ENCODE results near the gene CAMSAP3. TPM values are rescaled to one million over a fixed set of nuclear protein-coding genes. Genes with fewer than 3 reads are reported as not detected.

CAMSAP3 gene
- 10 to 100 TPM; 25.0 to 28.6 (median 26.2) TPM for polyA plus RNA-seq (ENCODE audit: insufficient read length in 3 of 3)
- long read RNA-seq, donor 1, partial matches to known transcripts = 0 of 1 reads
- long read RNA-seq, donor 1, other reads (novel, unspliced or antisense) = 0 of 1 reads
- long read RNA-seq, donor 2, partial matches to known transcripts = 23 of 42 reads
- long read RNA-seq, donor 2, other reads (novel, unspliced or antisense) = 19 of 42 reads
- long read RNA-seq, donor 3, partial matches to known transcripts = 33 of 54 reads
- long read RNA-seq, donor 3, other reads (novel, unspliced or antisense) = 21 of 54 reads
- long read RNA-seq, donor 4, partial matches to known transcripts = 37 of 48 reads
- long read RNA-seq, donor 4, other reads (novel, unspliced or antisense) = 9 of 48 reads
- long read RNA-seq, donor 5 = 0 reads
- long read RNA-seq, donor 6, partial matches to known transcripts = 56 of 68 reads
- long read RNA-seq, donor 6, other reads (novel, unspliced or antisense) = 8 of 68 reads
- long read RNA-seq, donor 7, partial matches to known transcripts = 78 of 89 reads
- long read RNA-seq, donor 7, other reads (novel, unspliced or antisense) = 8 of 89 reads
- long read RNA-seq, donor 8, partial matches to known transcripts = 0 of 1 reads
- long read RNA-seq, donor 8, other reads (novel, unspliced or antisense) = 0 of 1 reads
- long read RNA-seq, donor 9, partial matches to known transcripts = 58 of 73 reads
- long read RNA-seq, donor 9, other reads (novel, unspliced or antisense) = 15 of 73 reads
- long read RNA-seq, donor 10, partial matches to known transcripts = 74 of 75 reads
- long read RNA-seq, donor 10, other reads (novel, unspliced or antisense) = 0 of 75 reads
- long read RNA-seq, donor 11, partial matches to known transcripts = 30 of 35 reads
- long read RNA-seq, donor 11, other reads (novel, unspliced or antisense) = 5 of 35 reads
- long read RNA-seq, donor 12, partial matches to known transcripts = 0 of 2 reads
- long read RNA-seq, donor 12, other reads (novel, unspliced or antisense) = 0 of 2 reads
- long read RNA-seq, donor 13, partial matches to known transcripts = 46 of 51 reads
- long read RNA-seq, donor 13, other reads (novel, unspliced or antisense) = 5 of 51 reads
- long read RNA-seq, donor 14 = 0 reads
- long read RNA-seq, donor 15 = 0 reads
- long read RNA-seq, donor 16, partial matches to known transcripts = 38 of 47 reads
- long read RNA-seq, donor 16, other reads (novel, unspliced or antisense) = 7 of 47 reads

- DNase-seq = peak; percentile 55
These were observed at the start of gene CAMSAP3 for GRCh38 chr19:7595466-7596133. TSS of gene CAMSAP3 (plus strand) at chr19:7595863. CDS start at chr19:7596003, 140 bp downstream.

GRCh38 chr19:7545904-7546303 is 49.8 kb upstream of the CAMSAP3 start:
- DNase-seq = no peak

- no peak for DNase-seq
These were observed 48.5 kb upstream of the CAMSAP3 start for GRCh38 chr19:7547159-7547558.

GRCh38 chr19:7549429-7550148 is 46.1 kb upstream of the CAMSAP3 start:
- DNase-seq = no peak

GRCh38 chr19:7550169-7550770 is 45.4 kb upstream of the CAMSAP3 start:
- DNase-seq = no peak

GRCh38 chr19:7550987-7551761 is 44.5 kb upstream of the CAMSAP3 start:
- DNase-seq = peak; percentile 94

DNA sequence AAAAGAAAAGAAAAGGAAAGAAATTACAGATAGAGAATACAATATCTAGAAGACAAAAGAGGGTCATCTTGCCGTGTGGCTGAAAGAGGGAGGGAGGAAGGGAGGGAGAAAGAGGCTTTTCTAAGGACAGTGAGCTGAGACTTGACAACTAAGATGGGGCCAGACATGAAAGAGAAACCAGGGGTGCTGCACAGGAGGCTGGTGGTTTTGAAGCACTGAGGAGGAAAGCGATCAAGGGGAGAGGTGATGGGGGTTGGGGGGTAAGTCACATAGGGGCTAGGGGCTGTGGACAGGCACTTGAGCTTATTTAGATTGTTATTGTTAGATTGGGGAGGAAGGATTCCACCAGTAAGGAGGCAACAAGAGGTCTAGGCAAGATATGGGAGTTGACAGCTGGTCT is 42.9 kb upstream of the CAMSAP3 start:
- no peak for DNase-seq

- DNase-seq = no peak
These were observed 41.1 kb upstream of the CAMSAP3 start for GRCh38 chr19:7554565-7554964.

DNA sequence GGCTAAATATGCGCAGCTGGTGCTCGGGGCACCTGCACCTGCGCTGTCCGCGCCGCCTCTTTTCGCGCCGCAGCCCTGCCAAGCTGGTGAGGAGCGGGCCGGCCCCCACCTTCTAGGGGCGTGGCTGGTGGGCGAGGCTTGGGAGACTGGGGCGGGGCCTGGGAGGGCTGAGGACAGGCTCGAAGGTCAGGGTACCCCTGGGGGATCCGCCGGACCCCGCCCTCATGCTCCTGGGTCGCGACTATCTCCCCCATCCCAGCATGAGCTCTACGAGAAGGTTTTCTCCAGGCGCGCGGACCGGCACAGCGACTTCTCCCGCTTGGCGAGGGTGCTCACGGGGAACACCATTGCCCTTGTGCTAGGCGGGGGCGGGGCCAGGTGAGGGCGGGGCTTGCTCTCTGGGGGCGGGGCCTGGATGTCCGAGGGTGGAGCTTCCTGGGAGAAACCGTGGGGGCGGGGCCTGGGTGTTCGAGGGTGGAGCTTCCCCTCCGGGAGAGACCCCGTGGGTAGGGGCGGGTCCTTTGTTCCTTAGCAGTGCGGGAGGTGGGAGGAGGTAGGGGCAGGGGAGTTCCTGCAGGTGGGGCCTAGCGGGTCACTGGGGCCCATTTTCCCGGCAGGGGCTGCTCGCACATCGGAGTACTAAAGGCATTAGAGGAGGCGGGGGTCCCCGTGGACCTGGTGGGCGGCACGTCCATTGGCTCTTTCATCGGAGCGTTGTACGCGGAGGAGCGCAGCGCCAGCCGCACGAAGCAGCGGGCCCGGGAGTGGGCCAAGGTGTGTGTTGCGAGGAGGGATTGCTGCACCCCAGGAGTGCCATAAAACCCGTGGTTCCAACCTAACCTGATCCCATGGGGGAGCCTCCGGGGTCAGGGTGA is 40.4 kb upstream of the CAMSAP3 start:
- DNase-seq = no peak

GRCh38 chr19:7556696-7557315 is 38.9 kb upstream of the CAMSAP3 start:
- no peak for DNase-seq

DNA sequence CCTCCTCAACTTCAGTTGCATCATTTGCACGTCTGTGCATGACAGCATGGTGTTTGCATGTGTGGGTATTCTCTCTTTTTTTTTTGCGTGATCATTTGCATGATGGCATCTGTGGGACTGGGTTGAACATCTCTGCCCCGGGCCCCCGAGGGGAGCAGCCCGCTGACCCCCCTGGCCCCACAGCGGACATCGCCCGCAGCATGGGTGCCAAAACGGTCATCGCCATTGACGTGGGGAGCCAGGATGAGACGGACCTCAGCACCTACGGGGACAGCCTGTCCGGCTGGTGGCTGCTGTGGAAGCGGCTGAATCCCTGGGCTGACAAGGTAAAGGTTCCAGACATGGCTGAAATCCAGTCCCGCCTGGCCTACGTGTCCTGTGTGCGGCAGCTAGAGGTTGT is 37.0 kb upstream of the CAMSAP3 start:
- no peak for DNase-seq

GRCh38 chr19:7559102-7559501 is 36.6 kb upstream of the CAMSAP3 start:
- DNase-seq = no peak

- no peak for DNase-seq
These were observed 35.4 kb upstream of the CAMSAP3 start for GRCh38 chr19:7560255-7560654.

- DNase-seq = no peak
These were observed 34.3 kb upstream of the CAMSAP3 start for GRCh38 chr19:7561325-7561724.

GRCh38 chr19:7562646-7563393 is 32.8 kb upstream of the CAMSAP3 start:
- DNase-seq = no peak

DNA sequence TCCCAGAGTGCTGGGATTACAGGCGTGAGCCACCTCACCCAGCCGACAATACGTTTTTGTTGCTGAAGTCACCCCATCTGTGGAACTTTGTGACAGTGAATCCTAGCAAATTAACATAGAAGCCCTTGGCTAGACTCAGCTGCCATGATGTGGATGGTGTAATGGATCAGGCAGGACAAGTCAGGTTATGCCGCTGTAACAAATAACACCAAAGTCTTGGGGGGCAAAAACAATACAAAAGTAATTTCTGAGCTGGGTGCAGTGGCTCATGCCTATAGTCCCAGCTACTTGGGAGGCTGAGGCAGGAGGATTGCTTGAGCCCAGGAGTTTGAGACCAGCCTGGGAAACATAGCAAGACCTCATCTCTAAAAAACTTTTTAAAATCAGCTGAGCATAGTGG is 30.8 kb upstream of the CAMSAP3 start:
- DNase-seq = no peak

DNA sequence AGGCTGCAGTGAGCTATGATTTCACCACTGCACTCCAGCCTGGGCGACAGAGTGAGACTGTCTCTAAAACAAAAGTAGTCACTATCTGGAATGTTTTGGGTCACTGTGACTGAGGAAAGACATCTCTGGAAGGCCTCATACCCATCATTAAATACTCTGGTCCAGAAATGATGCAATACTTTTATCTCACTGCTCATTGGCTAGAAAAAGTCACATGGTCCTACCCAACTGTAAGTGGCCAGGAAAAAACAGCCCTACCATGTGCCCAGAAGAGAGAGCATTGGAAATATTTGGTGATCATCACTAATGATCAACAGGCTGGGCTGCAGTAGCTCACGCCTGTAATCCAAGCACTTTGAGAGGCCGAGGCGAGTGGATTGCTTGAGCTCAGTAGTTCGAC is 30.3 kb upstream of the CAMSAP3 start:
- DNase-seq = no peak
